ENCODE measurements around the gene CDH4. TPM values are rescaled to one million over a fixed set of nuclear protein-coding genes. Genes with fewer than 3 reads are reported as not detected.

CDH4 gene
- total RNA-seq, 1 donor from 2014 or later = 2.9 TPM

GRCh38 chr20:61940491-61940890 lies 688.4 kb downstream of the CDH4 start:
- no peaks in the 10 kb centered on the region for H3K36me3 ChIP-seq
- no peaks in the 10 kb centered on the region for H3F3A ChIP-seq (ENCODE audit: low read depth)
- Mint-ChIP-seq H3K36me3 (no peaks in the 10 kb centered on the region), H3K4me3 (no peak overlapping the region), H3K4me1 (no peaks in the 10 kb centered on the region), H3K9me3 (no peaks in the 10 kb centered on the region), H3K27me3 (ENCODE audit: insufficient read depth, low read depth) (no peaks in the 10 kb centered on the region), H3K27ac (peak overlapping the region; percentile 43)
- no peaks in the 10 kb centered on the region for H3K4me1 ChIP-seq
- no peak overlapping the region for H2AFZ ChIP-seq (replicated peaks)
- H3K9me3 ChIP-seq (ENCODE audit: low read depth) = no peaks in the 10 kb centered on the region
- H3K4me3 ChIP-seq = no peak overlapping the region
- H3K9ac ChIP-seq = no peak overlapping the region
- no peaks in the 10 kb centered on the region for H4K20me1 ChIP-seq (ENCODE audit: low read depth)
- H3K4me2 ChIP-seq = no peak overlapping the region
- TF ChIP-seq CTCF (IDR thresholded peaks at IDR 0.05) = no peak
- no peak for TF ChIP-seq EZH2phosphoT487 (IDR thresholded peaks at IDR 0.05)
- TF ChIP-seq EZH2 (IDR thresholded peaks at IDR 0.05) = no peak
- no peaks in the 10 kb centered on the region for H3K27me3 ChIP-seq
- no peak for DNase-seq (ENCODE audit: low spot score)
- H3K27ac ChIP-seq = no peak overlapping the region
- no peaks in the 10 kb centered on the region for H3K79me2 ChIP-seq (ENCODE audit: low read depth)

- Histone ChIP-seq H3K4me1 (no peaks in the 10 kb centered on the region), H4K20me1 (ENCODE audit: low read depth) (no peaks in the 10 kb centered on the region), H3K9me3 (ENCODE audit: low read depth) (no peaks in the 10 kb centered on the region), H3K4me2 (no peak overlapping the region), H3K27ac (no peak overlapping the region), H3K79me2 (ENCODE audit: low read depth) (no peaks in the 10 kb centered on the region), H2AFZ (replicated peaks) (no peak overlapping the region), H3F3A (ENCODE audit: low read depth) (no peaks in the 10 kb centered on the region), H3K27me3 (no peaks in the 10 kb centered on the region), H3K4me3 (no peak overlapping the region), H3K9ac (no peak overlapping the region), H3K36me3 (no peaks in the 10 kb centered on the region)
- no peak for DNase-seq (ENCODE audit: low spot score)
- no peak for TF ChIP-seq CTCF (IDR thresholded peaks at IDR 0.05)
- TF ChIP-seq EZH2 (IDR thresholded peaks at IDR 0.05) = no peak
- no peak for TF ChIP-seq EZH2phosphoT487 (IDR thresholded peaks at IDR 0.05)
- H3K4me1 Mint-ChIP-seq = no peaks in the 10 kb centered on the region
- H3K27ac Mint-ChIP-seq = no peak overlapping the region
- no peaks in the 10 kb centered on the region for H3K27me3 Mint-ChIP-seq (ENCODE audit: insufficient read depth, low read depth)
- H3K4me3 Mint-ChIP-seq = no peak overlapping the region
- H3K36me3 Mint-ChIP-seq = no peaks in the 10 kb centered on the region
- H3K9me3 Mint-ChIP-seq = no peaks in the 10 kb centered on the region
Observed at GRCh38 chr20:61940976-61941720, 689.1 kb downstream of the CDH4 start.

- Histone ChIP-seq H3K9me3 (ENCODE audit: low read depth) (no peaks in the 10 kb centered on the region), H3K36me3 (no peaks in the 10 kb centered on the region), H4K20me1 (ENCODE audit: low read depth) (no peaks in the 10 kb centered on the region), H2AFZ (replicated peaks) (no peak overlapping the region), H3K4me2 (no peak overlapping the region), H3K27me3 (no peaks in the 10 kb centered on the region), H3K4me1 (no peaks in the 10 kb centered on the region), H3K27ac (no peak overlapping the region), H3K4me3 (no peak overlapping the region), H3K79me2 (ENCODE audit: low read depth) (no peaks in the 10 kb centered on the region), H3F3A (ENCODE audit: low read depth) (no peaks in the 10 kb centered on the region), H3K9ac (no peak overlapping the region)
- no peak overlapping the region for H3K27ac Mint-ChIP-seq
- no peaks in the 10 kb centered on the region for H3K27me3 Mint-ChIP-seq (ENCODE audit: insufficient read depth, low read depth)
- H3K4me3 Mint-ChIP-seq = no peak overlapping the region
- H3K4me1 Mint-ChIP-seq = no peaks in the 10 kb centered on the region
- TF ChIP-seq CTCF (IDR thresholded peaks at IDR 0.05) (no peak), EZH2 (IDR thresholded peaks at IDR 0.05) (no peak), EZH2phosphoT487 (IDR thresholded peaks at IDR 0.05) (no peak)
- DNase-seq (ENCODE audit: low spot score) = no peak
- H3K9me3 Mint-ChIP-seq = no peaks in the 10 kb centered on the region
- H3K36me3 Mint-ChIP-seq = no peaks in the 10 kb centered on the region
Observed at GRCh38 chr20:61941721-61942405, 689.8 kb downstream of the CDH4 start.

Measured in neural progenitor cell (in vitro differentiated cells).